GM21619 (cell line): ENCODE results near the gene POTEB.
"Not testable (repeated sequence)": the region's sequence is repeated elsewhere in the genome, so short reads cannot be mapped to it uniquely, and the experiment has no call there.

Experiments used
- ATAC-seq: cut with Tn5 transposase; IDR thresholded peaks from one replicate; pipeline ENCODE4 v1.9.1; 2021; ENCODE audit not compliant: unreplicated experiment

Gene POTEB

GRCh38 chr15:21877635-21878034 lies at the start of gene POTEB:
Gene POTEB, minus strand, starts transcription at chr15:21877735. Its CDS starts 489 bp downstream, at chr15:21877246.
- ATAC-seq = not testable (repeated sequence)

GRCh38 chr15:21890955-21891354 lies 13.4 kb upstream of the POTEB start:
- ATAC-seq = not testable (repeated sequence)

- not testable (repeated sequence) for ATAC-seq
These were observed 12.0 kb upstream of the POTEB start for GRCh38 chr15:21889542-21889941.

- not testable (repeated sequence) for ATAC-seq
These were observed 38.7 kb downstream of the POTEB start for GRCh38 chr15:21838831-21839230.
